ENCODE results near the gene NUDT2.
A peak's percentile ranks its signal among the peaks of the same experiment; 100 is the strongest.

NUDT2 gene

GRCh38 chr9:34311499-34312185, 17.7 kb upstream of the NUDT2 start:
- no peak overlapping the region for H3K4me3 ChIP-seq
- no peak overlapping the region for H3K27ac ChIP-seq
- DNase-seq (ENCODE audit: low read depth, low spot score), result no peak
- H3K9ac ChIP-seq (ENCODE audit: insufficient read length), result no peak overlapping the region
- no peaks in the 10 kb centered on the region for H3K9me3 ChIP-seq (ENCODE audit: low read depth, low read length)
- TF ChIP-seq EZH2 (IDR thresholded peaks at IDR 0.05) (no peak), FOXP2 (optimal IDR thresholded peaks at IDR 0.05; ENCODE audit: control extremely low read depth, extremely low read length, insufficient read depth) (no peak), POLR2AphosphoS5 (IDR thresholded peaks at IDR 0.05; ENCODE audit: borderline replicate concordance, low read depth, low read length) (no peak)
- no peaks in the 10 kb centered on the region for H3K36me3 ChIP-seq (ENCODE audit: insufficient read depth, low read length)

GRCh38 chr9:34317436-34317835, 11.9 kb upstream of the NUDT2 start:
- Histone ChIP-seq H3K9ac (ENCODE audit: insufficient read length) (no peak overlapping the region), H3K36me3 (ENCODE audit: insufficient read depth, low read length) (no peaks in the 10 kb centered on the region), H3K27ac (no peak overlapping the region), H3K9me3 (ENCODE audit: low read depth, low read length) (no peaks in the 10 kb centered on the region), H3K4me3 (no peak overlapping the region)
- no peak for DNase-seq (ENCODE audit: low read depth, low spot score)
- no peak for TF ChIP-seq EZH2 (IDR thresholded peaks at IDR 0.05)
- no peak for TF ChIP-seq FOXP2 (optimal IDR thresholded peaks at IDR 0.05; ENCODE audit: control extremely low read depth, extremely low read length, insufficient read depth)
- no peak for TF ChIP-seq POLR2AphosphoS5 (IDR thresholded peaks at IDR 0.05; ENCODE audit: borderline replicate concordance, low read depth, low read length)

GRCh38 chr9:34318163-34318790, 11.1 kb upstream of the NUDT2 start:
- no peak overlapping the region for H3K27ac ChIP-seq
- no peak for DNase-seq (ENCODE audit: low read depth, low spot score)
- no peaks in the 10 kb centered on the region for H3K36me3 ChIP-seq (ENCODE audit: insufficient read depth, low read length)
- H3K4me3 ChIP-seq, result no peak overlapping the region
- no peak for TF ChIP-seq EZH2 (IDR thresholded peaks at IDR 0.05)
- TF ChIP-seq POLR2AphosphoS5 (IDR thresholded peaks at IDR 0.05; ENCODE audit: borderline replicate concordance, low read depth, low read length), result no peak
- TF ChIP-seq FOXP2 (optimal IDR thresholded peaks at IDR 0.05; ENCODE audit: control extremely low read depth, extremely low read length, insufficient read depth), result no peak
- no peak overlapping the region for H3K9ac ChIP-seq (ENCODE audit: insufficient read length)
- H3K9me3 ChIP-seq (ENCODE audit: low read depth, low read length), result no peaks in the 10 kb centered on the region

GRCh38 chr9:34321451-34321850, 7.9 kb upstream of the NUDT2 start:
- no peak for DNase-seq (ENCODE audit: low read depth, low spot score)
- TF ChIP-seq POLR2AphosphoS5 (IDR thresholded peaks at IDR 0.05; ENCODE audit: borderline replicate concordance, low read depth, low read length), result no peak
- TF ChIP-seq EZH2 (IDR thresholded peaks at IDR 0.05), result no peak
- TF ChIP-seq FOXP2 (optimal IDR thresholded peaks at IDR 0.05; ENCODE audit: control extremely low read depth, extremely low read length, insufficient read depth), result no peak
- no peak overlapping the region for H3K9ac ChIP-seq (ENCODE audit: insufficient read length)

GRCh38 chr9:34322899-34323591, 6.3 kb upstream of the NUDT2 start:
- DNase-seq (ENCODE audit: low read depth, low spot score), result no peak
- TF ChIP-seq EZH2 (IDR thresholded peaks at IDR 0.05) (no peak), POLR2AphosphoS5 (IDR thresholded peaks at IDR 0.05; ENCODE audit: borderline replicate concordance, low read depth, low read length) (no peak), FOXP2 (optimal IDR thresholded peaks at IDR 0.05; ENCODE audit: control extremely low read depth, extremely low read length, insufficient read depth) (no peak)
- Histone ChIP-seq H3K9me3 (ENCODE audit: low read depth, low read length) (no peaks in the 10 kb centered on the region), H3K36me3 (ENCODE audit: insufficient read depth, low read length) (no peaks in the 10 kb centered on the region), H3K27ac (no peak overlapping the region), H3K4me3 (no peak overlapping the region), H3K9ac (ENCODE audit: insufficient read length) (no peak overlapping the region)

More at GRCh38 chr9:34321451-34321850, 7.9 kb upstream of the NUDT2 start:
- no peak overlapping the region for H3K4me3 ChIP-seq
- H3K36me3 ChIP-seq (ENCODE audit: insufficient read depth, low read length), result no peaks in the 10 kb centered on the region
- H3K9me3 ChIP-seq (ENCODE audit: low read depth, low read length), result no peaks in the 10 kb centered on the region
- no peak overlapping the region for H3K27ac ChIP-seq

- peak; percentile 56 for DNase-seq (ENCODE audit: low read depth, low spot score)
- TF ChIP-seq POLR2AphosphoS5 (IDR thresholded peaks at IDR 0.05; ENCODE audit: borderline replicate concordance, low read depth, low read length) (no peak), FOXP2 (optimal IDR thresholded peaks at IDR 0.05; ENCODE audit: control extremely low read depth, extremely low read length, insufficient read depth) (no peak), EZH2 (IDR thresholded peaks at IDR 0.05) (no peak)
- H3K9ac ChIP-seq (ENCODE audit: insufficient read length), result peak overlapping the region; percentile 50
- H3K9me3 ChIP-seq (ENCODE audit: low read depth, low read length), result no peaks in the 10 kb centered on the region; the same call in 1 of the 2 replicates
- H3K4me3 ChIP-seq, result no peak overlapping the region
- no peak overlapping the region for H3K27ac ChIP-seq
- no peaks in the 10 kb centered on the region for H3K36me3 ChIP-seq (ENCODE audit: insufficient read depth, low read length)
These were observed 2.7 kb upstream of the NUDT2 start for GRCh38 chr9:34326690-34327089.

GRCh38 chr9:34328500-34328986, 826 bp upstream of the NUDT2 start:
- peak overlapping the region; percentile 96 for H3K9ac ChIP-seq (ENCODE audit: insufficient read length)
- H3K27ac ChIP-seq, result peak overlapping the region; percentile 85
- no peaks in the 10 kb centered on the region; the same call in 1 of the 2 replicates for H3K9me3 ChIP-seq (ENCODE audit: low read depth, low read length)
- no peaks in the 10 kb centered on the region for H3K36me3 ChIP-seq (ENCODE audit: insufficient read depth, low read length)
- TF ChIP-seq POLR2AphosphoS5 (IDR thresholded peaks at IDR 0.05; ENCODE audit: borderline replicate concordance, low read depth, low read length), result 0 out of 2 replicates have a peak, but pooled peaks have one; percentile 33
- no peak for TF ChIP-seq EZH2 (IDR thresholded peaks at IDR 0.05)
- peak overlapping the region; percentile 98 for H3K4me3 ChIP-seq
- DNase-seq (ENCODE audit: low read depth, low spot score), result no peak

GRCh38 chr9:34331196-34331595, 1.8 kb downstream of the NUDT2 start:
- Histone ChIP-seq H3K4me3 (no peak overlapping the region), H3K27ac (no peak overlapping the region), H3K9me3 (ENCODE audit: low read depth, low read length) (no peaks in the 10 kb centered on the region; the same call in 1 of the 2 replicates), H3K9ac (ENCODE audit: insufficient read length) (peak overlapping the region; percentile 9), H3K36me3 (ENCODE audit: insufficient read depth, low read length) (no peaks in the 10 kb centered on the region)
- no peak for TF ChIP-seq POLR2AphosphoS5 (IDR thresholded peaks at IDR 0.05; ENCODE audit: borderline replicate concordance, low read depth, low read length)
- DNase-seq (ENCODE audit: low read depth, low spot score), result no peak
